Osteocyte (in vitro differentiated cells): Measurements from ENCODE around the gene CENPF. TPM values are rescaled to one million over a fixed set of nuclear protein-coding genes. Genes with fewer than 3 reads are reported as not detected.

Source experiments
- DNase-seq: peaks from one replicate; pipeline ENCODE4 v3.0.0; 2021; ENCODE audit warnings: mixed read lengths; ENCODE audit not compliant: unreplicated experiment; ENCODE audit errors: extremely low spot score
- H3K27ac Mint-ChIP-seq: one replicate; pipeline ENCODE4 v1.8.0; 2021; ENCODE audit warnings: mild to moderate bottlenecking, mixed read lengths; ENCODE audit not compliant: unreplicated experiment
- H3K27me3 Mint-ChIP-seq: one replicate; pipeline ENCODE4 v1.8.0; 2021; ENCODE audit warnings: mixed read lengths; ENCODE audit not compliant: unreplicated experiment
- H3K36me3 Mint-ChIP-seq: one replicate; pipeline ENCODE4 v1.8.0; 2021; ENCODE audit warnings: mixed read lengths; ENCODE audit not compliant: unreplicated experiment
- H3K4me1 Mint-ChIP-seq: one replicate; pipeline ENCODE4 v1.8.0; 2021; ENCODE audit warnings: mixed read lengths; ENCODE audit not compliant: unreplicated experiment
- H3K4me3 Mint-ChIP-seq: one replicate; pipeline ENCODE4 v1.8.0; 2021; ENCODE audit warnings: mild to moderate bottlenecking, moderate library complexity, mixed read lengths; ENCODE audit not compliant: unreplicated experiment
- H3K9me3 Mint-ChIP-seq: one replicate; pipeline ENCODE4 v1.8.0; 2021; ENCODE audit warnings: mixed read lengths; ENCODE audit not compliant: unreplicated experiment
- CTCF ChIP-seq: fragments of 200-600 bp; sonication (generic); IDR thresholded peaks from 2 replicates; pipeline ENCODE4 v1.5.0; 2021; ENCODE audit warnings: antibody characterized with exemption, mild to moderate bottlenecking, moderate library complexity
- total RNA-seq: library from RNA; stranded (reverse); gene quantifications from 2 replicates; pipeline ENCODE4 v1.2.1, GENCODE V29; 2021

CENPF gene
- total RNA-seq, 1 donor from 2014 or later, result 21.5 TPM

DNA sequence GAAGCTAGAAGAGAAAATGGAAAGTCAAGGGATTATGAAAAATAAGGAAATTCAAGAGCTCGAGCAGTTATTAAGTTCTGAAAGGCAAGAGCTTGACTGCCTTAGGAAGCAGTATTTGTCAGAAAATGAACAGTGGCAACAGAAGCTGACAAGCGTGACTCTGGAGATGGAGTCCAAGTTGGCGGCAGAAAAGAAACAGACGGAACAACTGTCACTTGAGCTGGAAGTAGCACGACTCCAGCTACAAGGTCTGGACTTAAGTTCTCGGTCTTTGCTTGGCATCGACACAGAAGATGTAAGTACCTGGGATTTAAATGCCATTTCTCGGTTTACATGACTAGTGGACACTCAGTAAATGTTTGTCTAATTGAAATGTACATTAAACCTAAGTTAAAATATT is 40.0 kb downstream of the CENPF start:
- Mint-ChIP-seq H3K4me3 (no peak overlapping the region), H3K27ac (no peak overlapping the region)

DNA sequence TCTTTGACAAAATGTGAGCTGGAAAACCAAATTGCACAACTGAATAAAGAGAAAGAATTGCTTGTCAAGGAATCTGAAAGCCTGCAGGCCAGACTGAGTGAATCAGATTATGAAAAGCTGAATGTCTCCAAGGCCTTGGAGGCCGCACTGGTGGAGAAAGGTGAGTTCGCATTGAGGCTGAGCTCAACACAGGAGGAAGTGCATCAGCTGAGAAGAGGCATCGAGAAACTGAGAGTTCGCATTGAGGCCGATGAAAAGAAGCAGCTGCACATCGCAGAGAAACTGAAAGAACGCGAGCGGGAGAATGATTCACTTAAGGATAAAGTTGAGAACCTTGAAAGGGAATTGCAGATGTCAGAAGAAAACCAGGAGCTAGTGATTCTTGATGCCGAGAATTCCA is 42.7 kb downstream of the CENPF start:
- DNase-seq, result no peak
- no peak for TF ChIP-seq CTCF
- no peaks in the 10 kb centered on the region for H3K9me3 Mint-ChIP-seq
- H3K4me3 Mint-ChIP-seq, result no peak overlapping the region
- H3K36me3 Mint-ChIP-seq, result peaks cover 8% of the 10 kb centered on the region
- H3K27ac Mint-ChIP-seq, result no peak overlapping the region
- H3K4me1 Mint-ChIP-seq, result no peaks in the 10 kb centered on the region
- H3K27me3 Mint-ChIP-seq, result no peaks in the 10 kb centered on the region

More for the DNA sequence above, 40.0 kb downstream of the CENPF start:
- DNase-seq, result no peak
- Mint-ChIP-seq H3K36me3 (peaks cover 8% of the 10 kb centered on the region), H3K4me1 (peaks cover 2% of the 10 kb centered on the region), H3K9me3 (no peaks in the 10 kb centered on the region), H3K27me3 (no peaks in the 10 kb centered on the region)
- no peak for TF ChIP-seq CTCF

- Mint-ChIP-seq H3K9me3 (no peaks in the 10 kb centered on the region), H3K36me3 (peaks cover 10% of the 10 kb centered on the region), H3K27ac (no peak overlapping the region), H3K4me3 (no peak overlapping the region), H3K4me1 (peaks cover 2% of the 10 kb centered on the region), H3K27me3 (no peaks in the 10 kb centered on the region)
- no peak for DNase-seq
- no peak for TF ChIP-seq CTCF
These were observed 45.8 kb downstream of the CENPF start for GRCh38 chr1:214648801-214649200.

- DNase-seq, result no peak
- Mint-ChIP-seq H3K9me3 (no peaks in the 10 kb centered on the region), H3K27me3 (no peaks in the 10 kb centered on the region), H3K36me3 (peaks cover 12% of the 10 kb centered on the region), H3K4me1 (peaks cover 2% of the 10 kb centered on the region), H3K27ac (no peak overlapping the region), H3K4me3 (no peak overlapping the region)
- no peak for TF ChIP-seq CTCF
These were observed 46.6 kb downstream of the CENPF start for GRCh38 chr1:214649607-214650006.

DNA sequence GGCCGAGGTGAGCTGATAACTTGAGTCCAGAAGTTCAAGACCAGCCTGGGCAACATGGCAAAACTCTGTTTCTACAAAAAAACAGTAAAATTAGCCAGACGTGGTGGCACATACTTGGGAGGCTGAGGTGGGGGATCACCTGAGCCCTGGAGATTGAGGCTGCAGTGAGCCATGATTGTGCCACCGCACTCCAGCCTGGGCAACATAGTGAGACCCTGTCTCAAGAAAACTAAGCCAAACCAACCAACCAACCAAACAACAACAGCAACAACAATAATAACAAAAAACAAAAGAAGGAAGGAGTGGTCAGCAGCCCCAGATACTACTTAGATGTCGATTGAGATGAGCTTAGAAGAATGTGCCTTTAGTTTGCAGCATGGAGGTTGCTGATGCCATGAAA is 47.7 kb downstream of the CENPF start:
- Mint-ChIP-seq H3K4me3 (no peak overlapping the region), H3K27me3 (no peaks in the 10 kb centered on the region), H3K27ac (peak overlapping the region; percentile 4), H3K9me3 (no peaks in the 10 kb centered on the region), H3K36me3 (peaks cover 8% of the 10 kb centered on the region), H3K4me1 (peaks cover 2% of the 10 kb centered on the region)
- DNase-seq, result no peak
- no peak for TF ChIP-seq CTCF
